Glomerular endothelial cell (primary cell): ENCODE measurements around the gene REV3L. TPM values are rescaled to one million over a fixed set of nuclear protein-coding genes. Genes with fewer than 3 reads are reported as not detected.
"Not testable (repeated sequence)": the region's sequence is repeated elsewhere in the genome, so short reads cannot be mapped to it uniquely, and the experiment has no call there.

Experiments
- DNase-seq: peaks from one replicate; pipeline ENCODE4 v3.0.0-alpha.2; 2011; ENCODE audit warnings: low read depth, low spot score; ENCODE audit errors: extremely low read depth
- total RNA-seq: library from RNA; depleted of rRNA; stranded (reverse); fragments of >200 nt; gene quantifications from 2 replicates; pipeline ENCODE4 v1.2.3, GENCODE V29; 2015

REV3L gene
- total RNA-seq, result 29.4 and 30.5 TPM in 2 replicates

- no peak for DNase-seq
Measured at GRCh38 chr6:111482959-111483735, at the start of gene REV3L. Gene REV3L (minus strand): TSS chr6:111483218. CDS start chr6:111482888, 330 bp downstream.

GRCh38 chr6:111531185-111531584, 48.2 kb upstream of the REV3L start:
- no peak for DNase-seq

- no peak for DNase-seq
Measured at GRCh38 chr6:111530667-111531066, 47.6 kb upstream of the REV3L start.

- DNase-seq, result no peak
Measured at GRCh38 chr6:111530218-111530617, 47.2 kb upstream of the REV3L start.

GRCh38 chr6:111527367-111527766, 44.3 kb upstream of the REV3L start:
- DNase-seq, result no peak

- no peak for DNase-seq
Measured at GRCh38 chr6:111524735-111525134, 41.7 kb upstream of the REV3L start.

GRCh38 chr6:111524252-111524651, 41.2 kb upstream of the REV3L start:
- DNase-seq, result no peak

GRCh38 chr6:111523484-111524167, 40.6 kb upstream of the REV3L start:
- no peak for DNase-seq

GRCh38 chr6:111522393-111523020, 39.5 kb upstream of the REV3L start:
- no peak for DNase-seq

GRCh38 chr6:111521497-111522270, 38.7 kb upstream of the REV3L start:
- no peak for DNase-seq

GRCh38 chr6:111520524-111520923, 37.5 kb upstream of the REV3L start:
- no peak for DNase-seq

- DNase-seq, result no peak
Measured at GRCh38 chr6:111517965-111518364, 34.9 kb upstream of the REV3L start.

- no peak for DNase-seq
Measured at GRCh38 chr6:111515259-111515658, 32.2 kb upstream of the REV3L start.

- not testable (repeated sequence) for DNase-seq
Measured at GRCh38 chr6:111514531-111514930, 31.5 kb upstream of the REV3L start.

GRCh38 chr6:111507219-111507618, 24.2 kb upstream of the REV3L start:
- DNase-seq, result not testable (repeated sequence)

- DNase-seq, result not testable (repeated sequence)
Measured at GRCh38 chr6:111505498-111505897, 22.5 kb upstream of the REV3L start.

- DNase-seq, result no peak
Measured at GRCh38 chr6:111503660-111504059, 20.6 kb upstream of the REV3L start.

- DNase-seq, result no peak
Measured at GRCh38 chr6:111503194-111503593, 20.2 kb upstream of the REV3L start.

- no peak for DNase-seq
Measured at GRCh38 chr6:111502154-111502553, 19.1 kb upstream of the REV3L start.

GRCh38 chr6:111499269-111499793, 16.3 kb upstream of the REV3L start:
- no peak for DNase-seq
